IPS-15b (cell line): ENCODE results near the gene TLN1.

Experiments
- H3K27me3 ChIP-seq: one replicate; pipeline ENCODE4 v1.6.1; 2013; ENCODE audit warnings: low read length; ENCODE audit not compliant: control insufficient read depth, insufficient read depth
- H3K36me3 ChIP-seq: one replicate; pipeline ENCODE4 v1.6.1; 2013; ENCODE audit warnings: low read length; ENCODE audit not compliant: control insufficient read depth, insufficient read depth
- H3K4me1 ChIP-seq: one replicate; pipeline ENCODE4 v1.6.1; 2013; ENCODE audit warnings: mild to moderate bottlenecking, low read length; ENCODE audit not compliant: control insufficient read depth, insufficient read depth
- H3K4me3 ChIP-seq: one replicate; pipeline ENCODE4 v1.5.1; 2013; ENCODE audit warnings: low read depth, low read length
- H3K9ac ChIP-seq: one replicate; pipeline ENCODE4 v1.6.1; 2013; ENCODE audit warnings: low read depth, mild to moderate bottlenecking, low read length
- H3K9me3 ChIP-seq: one replicate; pipeline ENCODE4 v1.6.1; 2013; ENCODE audit warnings: mild to moderate bottlenecking, low read length; ENCODE audit not compliant: control insufficient read depth, insufficient read depth

The TLN1 gene

GRCh38 chr9:35687972-35688557 lies 43.9 kb downstream of the TLN1 start:
- Histone ChIP-seq H3K9ac (no peak overlapping the region), H3K36me3 (peaks cover 40% of the 10 kb centered on the region), H3K4me3 (peak overlapping the region; percentile 81), H3K4me1 (peaks cover 10% of the 10 kb centered on the region), H3K27me3 (no peaks in the 10 kb centered on the region), H3K9me3 (no peaks in the 10 kb centered on the region)

GRCh38 chr9:35687306-35687705 lies 44.7 kb downstream of the TLN1 start:
- Histone ChIP-seq H3K27me3 (no peaks in the 10 kb centered on the region), H3K4me1 (peaks cover 10% of the 10 kb centered on the region), H3K36me3 (peaks cover 48% of the 10 kb centered on the region), H3K9me3 (no peaks in the 10 kb centered on the region), H3K4me3 (no peak overlapping the region), H3K9ac (no peak overlapping the region)

- H3K9ac ChIP-seq: no peak overlapping the region
- no peak overlapping the region for H3K4me3 ChIP-seq
- peaks cover 52% of the 10 kb centered on the region for H3K36me3 ChIP-seq
- peaks cover 10% of the 10 kb centered on the region for H3K4me1 ChIP-seq
- no peaks in the 10 kb centered on the region for H3K27me3 ChIP-seq
- H3K9me3 ChIP-seq: no peaks in the 10 kb centered on the region
These were observed 45.5 kb downstream of the TLN1 start for GRCh38 chr9:35686222-35687203.

GRCh38 chr9:35685506-35685905 lies 46.5 kb downstream of the TLN1 start:
- Histone ChIP-seq H3K9ac (no peak overlapping the region), H3K36me3 (peaks cover 52% of the 10 kb centered on the region)

GRCh38 chr9:35684921-35685320 lies 47.1 kb downstream of the TLN1 start:
- Histone ChIP-seq H3K9me3 (no peaks in the 10 kb centered on the region), H3K27me3 (no peaks in the 10 kb centered on the region), H3K9ac (no peak overlapping the region), H3K4me3 (no peak overlapping the region), H3K4me1 (peaks cover 10% of the 10 kb centered on the region), H3K36me3 (peaks cover 52% of the 10 kb centered on the region)

More at GRCh38 chr9:35685506-35685905, 46.5 kb downstream of the TLN1 start:
- H3K27me3 ChIP-seq: no peaks in the 10 kb centered on the region
- peaks cover 10% of the 10 kb centered on the region for H3K4me1 ChIP-seq
- no peaks in the 10 kb centered on the region for H3K9me3 ChIP-seq
- H3K4me3 ChIP-seq: no peak overlapping the region

GRCh38 chr9:35683323-35683722 lies 48.7 kb downstream of the TLN1 start:
- H3K4me1 ChIP-seq: peaks cover 7% of the 10 kb centered on the region
- no peak overlapping the region for H3K4me3 ChIP-seq
- peaks cover 52% of the 10 kb centered on the region for H3K36me3 ChIP-seq
- H3K27me3 ChIP-seq: no peaks in the 10 kb centered on the region
- no peak overlapping the region for H3K9ac ChIP-seq
- H3K9me3 ChIP-seq: no peaks in the 10 kb centered on the region

GRCh38 chr9:35682520-35683315 lies 49.3 kb downstream of the TLN1 start:
- H3K9me3 ChIP-seq: no peaks in the 10 kb centered on the region
- no peak overlapping the region for H3K9ac ChIP-seq
- H3K36me3 ChIP-seq: peaks cover 47% of the 10 kb centered on the region
- no peak overlapping the region for H3K4me3 ChIP-seq
- peaks cover 4% of the 10 kb centered on the region for H3K4me1 ChIP-seq
- H3K27me3 ChIP-seq: no peaks in the 10 kb centered on the region

GRCh38 chr9:35682051-35682450 lies 49.9 kb downstream of the TLN1 start:
- H3K36me3 ChIP-seq: peaks cover 44% of the 10 kb centered on the region
- H3K4me1 ChIP-seq: no peaks in the 10 kb centered on the region
- no peak overlapping the region for H3K9ac ChIP-seq
- no peak overlapping the region for H3K4me3 ChIP-seq
- no peaks in the 10 kb centered on the region for H3K27me3 ChIP-seq
- no peaks in the 10 kb centered on the region for H3K9me3 ChIP-seq

- no peak overlapping the region for H3K9ac ChIP-seq
- no peak overlapping the region for H3K4me3 ChIP-seq
- H3K27me3 ChIP-seq: no peaks in the 10 kb centered on the region
- H3K9me3 ChIP-seq: no peaks in the 10 kb centered on the region
- peaks cover under 1% of the 10 kb centered on the region for H3K4me1 ChIP-seq
- H3K36me3 ChIP-seq: peaks cover 40% of the 10 kb centered on the region
These were observed 50.5 kb downstream of the TLN1 start for GRCh38 chr9:35681341-35682002.

GRCh38 chr9:35680331-35681105 lies 51.5 kb downstream of the TLN1 start:
- H3K4me3 ChIP-seq: no peak overlapping the region
- H3K27me3 ChIP-seq: peaks cover 2% of the 10 kb centered on the region
- H3K4me1 ChIP-seq: peaks cover 3% of the 10 kb centered on the region
- peaks cover 36% of the 10 kb centered on the region for H3K36me3 ChIP-seq
- no peaks in the 10 kb centered on the region for H3K9me3 ChIP-seq
- H3K9ac ChIP-seq: no peak overlapping the region
